ENCODE measurements around the gene TMED1. TPM values are rescaled to one million over a fixed set of nuclear protein-coding genes. Genes with fewer than 3 reads are reported as not detected.

Gene TMED1
- total and polyA plus RNA-seq, 2 of the 13 experiments (the other 11 are each of a cell fraction or from before 2014, with no cell fraction given): 48.3 to 51.8 TPM

GRCh38 chr19:10835754-10836478 lies at the start of gene TMED1 (continued):
- no peak for TF ChIP-seq ZNF234 (CRISPR knock-in tag; conservative IDR thresholded peaks at IDR 0.05)
- TF ChIP-seq GATA4 (IDR thresholded peaks at IDR 0.05; ENCODE audit: borderline replicate concordance, low read depth): no peak; the same call in 1 of the 2 replicates
- TF ChIP-seq FOXO1 (CRISPR knock-in tag; IDR thresholded peaks at IDR 0.05): no peak
- peak; percentile 94; the same call in 1 of the 2 replicates for TF ChIP-seq ZNF558 (CRISPR knock-in tag; IDR thresholded peaks at IDR 0.05; ENCODE audit: borderline replicate concordance)
- no peak for TF ChIP-seq NBN (conservative IDR thresholded peaks at IDR 0.05)
- TF ChIP-seq ZNF350 (CRISPR knock-in tag; IDR thresholded peaks at IDR 0.05; ENCODE audit: borderline replicate concordance, low read depth): peak; percentile 96
- no peak for TF ChIP-seq IKZF1 (IDR thresholded peaks at IDR 0.05)
- TF ChIP-seq ZBTB40 (IDR thresholded peaks at IDR 0.05): no peak
- no peak for TF ChIP-seq ZBTB40 (CRISPR knock-in tag; IDR thresholded peaks at IDR 0.05)
- TF ChIP-seq ARID4A (CRISPR knock-in tag; IDR thresholded peaks at IDR 0.05; ENCODE audit: borderline replicate concordance): peak; percentile 76; the same call in 1 of the 2 replicates
- TF ChIP-seq KDM2A (CRISPR knock-in tag; IDR thresholded peaks at IDR 0.05; ENCODE audit: borderline replicate concordance, low read depth): peak; percentile 98
- no peak; the same call in 1 of the 2 replicates for TF ChIP-seq ZNF737 (CRISPR knock-in tag; IDR thresholded peaks at IDR 0.05; ENCODE audit: borderline replicate concordance)
- TF ChIP-seq HNRNPL (IDR thresholded peaks at IDR 0.05; ENCODE audit: low read depth, low read length): 0 out of 2 replicates have a peak, but pooled peaks have one; percentile 51
- peak; percentile 55; the same call in 1 of the 2 replicates for TF ChIP-seq ZNF792 (CRISPR knock-in tag; IDR thresholded peaks at IDR 0.05)
- 0 out of 2 replicates have a peak, but pooled peaks have one; percentile 6 for TF ChIP-seq THRA (CRISPR knock-in tag; IDR thresholded peaks at IDR 0.05; ENCODE audit: borderline replicate concordance)
